ENCODE measurements around the gene TIGD1.
"Not testable (repeated sequence)": the region's sequence is repeated elsewhere in the genome, so short reads cannot be mapped to it uniquely, and the experiment has no call there.

Gene TIGD1

GRCh38 chr2:232577841-232578240, 27.5 kb upstream of the TIGD1 start:
- H3K4me3 ChIP-seq (ENCODE audit: low read depth, low read length), result no peak overlapping the region
- TF ChIP-seq CTCF (IDR thresholded peaks at IDR 0.05; ENCODE audit: low read depth, low read length), result no peak

DNA sequence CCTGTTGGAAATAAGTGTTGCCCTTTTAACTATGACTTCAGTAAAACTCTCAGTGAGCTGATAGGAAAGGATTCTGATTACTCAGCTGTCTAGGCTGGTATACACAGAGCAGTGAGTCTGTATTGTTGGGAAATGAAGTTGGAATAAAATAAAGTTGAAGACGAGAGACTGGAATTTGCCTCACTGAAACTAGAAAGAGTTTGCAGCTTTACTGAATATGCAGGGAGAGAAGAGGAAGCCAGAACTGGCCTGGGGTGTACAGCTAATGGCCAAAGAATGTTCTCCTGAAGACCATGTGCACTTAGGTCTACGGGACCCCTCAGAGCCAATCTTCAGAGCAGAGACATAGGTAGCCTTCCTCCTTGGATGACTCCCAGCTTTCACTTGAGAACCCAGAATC, 26.6 kb upstream of the TIGD1 start:
- TF ChIP-seq CTCF (IDR thresholded peaks at IDR 0.05; ENCODE audit: low read depth, low read length), result no peak
- no peak overlapping the region for H3K4me3 ChIP-seq (ENCODE audit: low read depth, low read length)

DNA sequence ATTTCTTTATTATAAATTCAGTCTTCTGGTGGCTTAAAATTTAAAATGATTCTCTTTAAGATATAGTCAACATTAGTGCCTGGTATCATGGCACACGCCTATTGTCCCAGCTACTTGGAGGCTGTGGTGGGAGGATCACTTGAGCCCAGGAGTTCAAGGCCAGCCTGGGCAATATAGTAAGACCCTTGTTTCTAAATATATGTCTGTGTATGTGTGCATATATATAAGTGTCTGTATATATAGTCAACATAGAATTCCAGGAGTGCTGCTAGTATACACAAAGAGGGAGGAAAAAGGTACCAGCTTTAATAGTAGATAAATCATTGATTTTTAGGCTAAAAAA, 25.0 kb upstream of the TIGD1 start:
- H3K4me3 ChIP-seq (ENCODE audit: low read depth, low read length), result no peak overlapping the region
- TF ChIP-seq CTCF (IDR thresholded peaks at IDR 0.05; ENCODE audit: low read depth, low read length), result no peak

DNA sequence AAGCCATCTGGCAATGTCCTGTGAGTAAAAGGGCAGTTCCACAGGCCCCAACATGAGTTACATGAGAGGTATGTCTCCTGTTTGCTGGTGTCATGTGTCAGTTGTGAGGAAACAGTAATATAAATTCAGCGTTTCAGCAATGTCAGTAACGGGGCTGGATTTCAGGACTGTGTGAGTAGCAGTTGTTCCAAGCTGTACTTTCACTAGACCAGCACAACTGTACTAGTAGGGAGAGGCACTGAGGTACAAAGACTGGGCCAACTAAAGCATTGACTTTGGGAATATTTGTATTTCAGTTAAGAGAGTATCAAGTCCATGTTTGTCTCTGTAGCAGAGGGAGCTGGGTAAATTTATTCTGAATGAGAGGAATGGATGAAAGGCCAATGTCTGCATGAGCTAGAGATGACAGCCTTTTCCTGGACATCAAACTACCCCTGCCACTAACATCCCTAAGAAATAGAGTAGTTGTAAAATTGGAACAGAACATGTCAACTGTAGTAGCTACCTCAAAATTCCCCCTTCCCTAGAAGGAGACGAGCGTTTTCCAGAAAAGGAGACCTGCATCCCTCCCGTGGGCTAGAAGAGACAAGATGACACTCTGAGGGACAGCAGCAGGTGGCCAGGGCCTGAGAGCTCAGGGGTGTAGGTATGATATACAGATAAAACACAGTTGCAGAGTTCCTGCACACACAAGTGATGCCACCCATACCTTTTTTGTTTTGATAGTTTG, 24.5 kb upstream of the TIGD1 start:
- no peak overlapping the region for H3K4me3 ChIP-seq (ENCODE audit: low read depth, low read length)
- no peak for TF ChIP-seq CTCF (IDR thresholded peaks at IDR 0.05; ENCODE audit: low read depth, low read length)

- no peak overlapping the region for H3K4me3 ChIP-seq (ENCODE audit: low read depth, low read length)
Observed at GRCh38 chr2:232573771-232574435, 23.5 kb upstream of the TIGD1 start.

GRCh38 chr2:232573042-232573441, 22.7 kb upstream of the TIGD1 start:
- H3K4me3 ChIP-seq (ENCODE audit: low read depth, low read length), result no peak overlapping the region
- TF ChIP-seq CTCF (IDR thresholded peaks at IDR 0.05; ENCODE audit: low read depth, low read length), result no peak

More at GRCh38 chr2:232573771-232574435, 23.5 kb upstream of the TIGD1 start:
- no peak for TF ChIP-seq CTCF (IDR thresholded peaks at IDR 0.05; ENCODE audit: low read depth, low read length)

GRCh38 chr2:232571026-232571474, 20.7 kb upstream of the TIGD1 start:
- no peak overlapping the region for H3K4me3 ChIP-seq (ENCODE audit: low read depth, low read length)
- no peak for TF ChIP-seq CTCF (IDR thresholded peaks at IDR 0.05; ENCODE audit: low read depth, low read length)

- H3K4me3 ChIP-seq (ENCODE audit: low read depth, low read length), result not testable (repeated sequence)
Observed at GRCh38 chr2:232570481-232570880, 20.1 kb upstream of the TIGD1 start.
